ENCODE data around the gene ZNF217.
A peak's percentile ranks its signal among the peaks of the same experiment; 100 is the strongest.
"Not testable (repeated sequence)": the region's sequence is repeated elsewhere in the genome, so short reads cannot be mapped to it uniquely, and the experiment has no call there.

Gene ZNF217

DNA sequence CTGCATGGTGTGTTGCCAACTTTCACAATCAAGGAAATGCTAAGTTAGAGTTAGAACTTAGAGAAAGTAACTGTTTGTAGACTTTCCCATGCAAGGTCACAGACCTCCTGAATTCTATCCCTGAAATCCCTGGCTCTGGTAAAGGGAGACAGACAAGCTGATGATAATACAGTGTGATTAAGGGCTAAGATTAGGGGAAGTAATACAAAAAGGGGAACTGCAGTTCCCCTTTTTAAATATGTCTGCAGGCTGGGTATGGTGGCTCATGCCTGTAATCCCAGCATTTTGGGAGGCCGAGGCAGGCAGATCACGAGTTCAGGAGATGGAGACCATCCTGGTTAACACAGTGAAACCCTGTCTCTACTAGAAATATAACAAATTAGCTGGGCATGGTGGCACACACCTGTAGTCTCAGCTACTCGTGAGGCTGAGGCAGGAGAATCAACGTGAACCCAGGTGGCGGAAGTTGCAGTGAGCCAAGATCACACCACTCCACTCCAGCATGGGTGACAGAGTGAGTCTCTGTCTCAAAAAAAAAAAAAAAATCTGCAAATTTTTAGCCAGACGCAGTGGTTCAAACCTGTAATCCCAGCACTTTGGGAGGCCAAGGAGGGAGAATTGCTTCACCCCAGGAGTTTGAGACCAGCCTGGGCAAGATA is 60.9 kb downstream of the ZNF217 start:
- H3K27me3 ChIP-seq (ENCODE audit: insufficient read depth, poor library complexity, severe bottlenecking); H3K4me3 ChIP-seq (replicated peaks; ENCODE audit: insufficient read depth, low read length): not testable (repeated sequence)
- H3K27ac ChIP-seq (replicated peaks) = peak overlapping the region; percentile 37; the same call in 1 of the 2 replicates
- peak in 1 of 2 experiments; percentile 64 for DNase-seq (ENCODE audit: low read depth in 1 of 2, low spot score in 1 of 2)
- TF ChIP-seq POLR2AphosphoS5 (IDR thresholded peaks at IDR 0.05; ENCODE audit: low read depth) (peak; percentile 41; the same call in 1 of the 2 replicates), SPI1 (IDR thresholded peaks at IDR 0.05; ENCODE audit: borderline replicate concordance, low read depth) (peak; percentile 100)
- TF ChIP-seq, protein P1, sequence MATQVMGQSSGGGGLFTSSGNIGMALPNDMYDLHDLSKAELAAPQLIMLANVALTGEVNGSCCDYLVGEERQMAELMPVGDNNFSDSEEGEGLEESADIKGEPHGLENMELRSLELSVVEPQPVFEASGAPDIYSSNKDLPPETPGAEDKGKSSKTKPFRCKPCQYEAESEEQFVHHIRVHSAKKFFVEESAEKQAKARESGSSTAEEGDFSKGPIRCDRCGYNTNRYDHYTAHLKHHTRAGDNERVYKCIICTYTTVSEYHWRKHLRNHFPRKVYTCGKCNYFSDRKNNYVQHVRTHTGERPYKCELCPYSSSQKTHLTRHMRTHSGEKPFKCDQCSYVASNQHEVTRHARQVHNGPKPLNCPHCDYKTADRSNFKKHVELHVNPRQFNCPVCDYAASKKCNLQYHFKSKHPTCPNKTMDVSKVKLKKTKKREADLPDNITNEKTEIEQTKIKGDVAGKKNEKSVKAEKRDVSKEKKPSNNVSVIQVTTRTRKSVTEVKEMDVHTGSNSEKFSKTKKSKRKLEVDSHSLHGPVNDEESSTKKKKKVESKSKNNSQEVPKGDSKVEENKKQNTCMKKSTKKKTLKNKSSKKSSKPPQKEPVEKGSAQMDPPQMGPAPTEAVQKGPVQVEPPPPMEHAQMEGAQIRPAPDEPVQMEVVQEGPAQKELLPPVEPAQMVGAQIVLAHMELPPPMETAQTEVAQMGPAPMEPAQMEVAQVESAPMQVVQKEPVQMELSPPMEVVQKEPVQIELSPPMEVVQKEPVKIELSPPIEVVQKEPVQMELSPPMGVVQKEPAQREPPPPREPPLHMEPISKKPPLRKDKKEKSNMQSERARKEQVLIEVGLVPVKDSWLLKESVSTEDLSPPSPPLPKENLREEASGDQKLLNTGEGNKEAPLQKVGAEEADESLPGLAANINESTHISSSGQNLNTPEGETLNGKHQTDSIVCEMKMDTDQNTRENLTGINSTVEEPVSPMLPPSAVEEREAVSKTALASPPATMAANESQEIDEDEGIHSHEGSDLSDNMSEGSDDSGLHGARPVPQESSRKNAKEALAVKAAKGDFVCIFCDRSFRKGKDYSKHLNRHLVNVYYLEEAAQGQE (IDR thresholded peaks at IDR 0.05; ENCODE audit: insufficient replicate concordance, low read depth) = peak; percentile 27

DNA sequence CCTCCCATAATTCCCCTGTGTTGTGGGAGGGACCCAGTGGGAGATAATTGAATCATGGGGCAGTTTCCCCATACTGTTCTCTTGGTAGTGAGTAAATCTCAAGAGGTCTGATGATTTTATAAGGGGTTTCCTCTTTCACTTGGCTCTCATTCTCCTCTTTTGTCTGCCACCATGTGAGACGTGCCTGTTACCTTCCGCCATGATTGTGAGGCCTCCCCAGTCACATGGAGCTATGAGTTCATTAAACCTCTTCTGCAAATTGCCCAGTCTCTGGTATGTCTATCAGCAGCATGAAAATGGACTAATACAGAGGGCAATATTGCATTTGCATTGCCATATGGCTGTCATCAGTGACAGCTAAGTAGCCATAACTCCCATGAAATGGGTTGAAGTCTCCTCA is 63.2 kb downstream of the ZNF217 start:
- TF ChIP-seq GABPA (IDR thresholded peaks at IDR 0.05; ENCODE audit: low read depth) = no peak
- TF ChIP-seq, protein P2, sequence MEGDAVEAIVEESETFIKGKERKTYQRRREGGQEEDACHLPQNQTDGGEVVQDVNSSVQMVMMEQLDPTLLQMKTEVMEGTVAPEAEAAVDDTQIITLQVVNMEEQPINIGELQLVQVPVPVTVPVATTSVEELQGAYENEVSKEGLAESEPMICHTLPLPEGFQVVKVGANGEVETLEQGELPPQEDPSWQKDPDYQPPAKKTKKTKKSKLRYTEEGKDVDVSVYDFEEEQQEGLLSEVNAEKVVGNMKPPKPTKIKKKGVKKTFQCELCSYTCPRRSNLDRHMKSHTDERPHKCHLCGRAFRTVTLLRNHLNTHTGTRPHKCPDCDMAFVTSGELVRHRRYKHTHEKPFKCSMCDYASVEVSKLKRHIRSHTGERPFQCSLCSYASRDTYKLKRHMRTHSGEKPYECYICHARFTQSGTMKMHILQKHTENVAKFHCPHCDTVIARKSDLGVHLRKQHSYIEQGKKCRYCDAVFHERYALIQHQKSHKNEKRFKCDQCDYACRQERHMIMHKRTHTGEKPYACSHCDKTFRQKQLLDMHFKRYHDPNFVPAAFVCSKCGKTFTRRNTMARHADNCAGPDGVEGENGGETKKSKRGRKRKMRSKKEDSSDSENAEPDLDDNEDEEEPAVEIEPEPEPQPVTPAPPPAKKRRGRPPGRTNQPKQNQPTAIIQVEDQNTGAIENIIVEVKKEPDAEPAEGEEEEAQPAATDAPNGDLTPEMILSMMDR (IDR thresholded peaks at IDR 0.05; ENCODE audit: insufficient read depth, low read length) = no peak
- no peak for TF ChIP-seq POLR2AphosphoS5 (IDR thresholded peaks at IDR 0.05; ENCODE audit: low read depth)
- TF ChIP-seq SPI1 (IDR thresholded peaks at IDR 0.05; ENCODE audit: borderline replicate concordance, low read depth) = no peak
- TF ChIP-seq, protein P1 (IDR thresholded peaks at IDR 0.05; ENCODE audit: insufficient replicate concordance, low read depth) = no peak
- H3K27ac ChIP-seq (replicated peaks) = no peak overlapping the region
- DNase-seq (ENCODE audit: low read depth in 1 of 2, low spot score in 1 of 2) = no peak
- no peaks in the 10 kb centered on the region for H3K27me3 ChIP-seq (ENCODE audit: insufficient read depth, poor library complexity, severe bottlenecking)
- H3K4me3 ChIP-seq (replicated peaks; ENCODE audit: insufficient read depth, low read length) = no peak overlapping the region

DNA sequence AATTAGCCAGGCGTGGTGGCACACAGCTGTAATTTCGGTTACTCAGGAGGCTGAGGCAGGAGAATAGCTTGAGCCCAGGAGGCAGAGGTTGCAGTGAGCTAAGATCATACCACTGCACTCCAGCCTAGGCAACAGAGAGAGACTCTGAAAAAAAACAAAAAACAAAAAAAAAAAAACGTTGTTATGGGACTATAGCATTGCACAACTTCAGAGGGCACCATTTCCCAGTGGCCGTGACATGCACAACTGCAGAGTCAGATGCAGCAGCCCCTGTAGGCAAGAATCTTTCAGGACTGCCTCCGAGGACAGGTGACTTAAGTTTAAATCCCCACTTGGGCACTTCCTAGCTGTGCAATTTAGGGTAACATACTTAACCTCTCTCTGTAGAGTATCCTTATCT is 64.0 kb downstream of the ZNF217 start:
- DNase-seq (ENCODE audit: low read depth in 1 of 2, low spot score in 1 of 2) = no peak
- TF ChIP-seq SPI1 (IDR thresholded peaks at IDR 0.05; ENCODE audit: borderline replicate concordance, low read depth) (no peak), GABPA (IDR thresholded peaks at IDR 0.05; ENCODE audit: low read depth) (no peak), POLR2AphosphoS5 (IDR thresholded peaks at IDR 0.05; ENCODE audit: low read depth) (no peak)
- TF ChIP-seq, protein P2 (IDR thresholded peaks at IDR 0.05; ENCODE audit: insufficient read depth, low read length) = no peak
- TF ChIP-seq, protein P1 (IDR thresholded peaks at IDR 0.05; ENCODE audit: insufficient replicate concordance, low read depth) = no peak
- H3K4me3 ChIP-seq (replicated peaks; ENCODE audit: insufficient read depth, low read length) = no peak overlapping the region
- H3K27ac ChIP-seq (replicated peaks) = no peak overlapping the region
- no peaks in the 10 kb centered on the region for H3K27me3 ChIP-seq (ENCODE audit: insufficient read depth, poor library complexity, severe bottlenecking)
